Effector memory CD4-positive, alpha-beta T cell (primary cell): ENCODE measurements around the gene VPS33A.

ENCODE experiments used
- DNase-seq, 3 donors: peaks; one replicate each; pipeline ENCODE4 v3.0.0-alpha.2; 2020
- H3K27ac ChIP-seq: 2 replicates; pipeline ENCODE4 v1.7.0; 2013; ENCODE audit warnings: mild to moderate bottlenecking, low read length, moderate library complexity; ENCODE audit not compliant: insufficient read depth, poor library complexity, severe bottlenecking
- H3K27me3 ChIP-seq: replicated peaks from 2 replicates; pipeline ENCODE4 v1.7.0; 2013; ENCODE audit warnings: mild to moderate bottlenecking, low read length; ENCODE audit not compliant: insufficient read depth, control insufficient read depth, poor library complexity, severe bottlenecking
- H3K36me3 ChIP-seq: 2 replicates; pipeline ENCODE4 v1.7.0; 2013; ENCODE audit warnings: mild to moderate bottlenecking, low read length, moderate library complexity; ENCODE audit not compliant: control insufficient read depth, insufficient read depth
- H3K4me1 ChIP-seq: 2 replicates; pipeline ENCODE4 v1.7.0; 2013; ENCODE audit warnings: low read length, mild to moderate bottlenecking; ENCODE audit not compliant: control insufficient read depth, insufficient read depth, poor library complexity, severe bottlenecking
- H3K4me3 ChIP-seq: 2 replicates; pipeline ENCODE4 v1.7.0; 2013; ENCODE audit warnings: low read length, low read depth, mild to moderate bottlenecking; ENCODE audit not compliant: insufficient read depth, poor library complexity, severe bottlenecking
- H3K9me3 ChIP-seq: 2 replicates; pipeline ENCODE4 v1.7.0; 2013; ENCODE audit warnings: mild to moderate bottlenecking, low read length, moderate library complexity; ENCODE audit not compliant: control insufficient read depth

The VPS33A gene

DNA sequence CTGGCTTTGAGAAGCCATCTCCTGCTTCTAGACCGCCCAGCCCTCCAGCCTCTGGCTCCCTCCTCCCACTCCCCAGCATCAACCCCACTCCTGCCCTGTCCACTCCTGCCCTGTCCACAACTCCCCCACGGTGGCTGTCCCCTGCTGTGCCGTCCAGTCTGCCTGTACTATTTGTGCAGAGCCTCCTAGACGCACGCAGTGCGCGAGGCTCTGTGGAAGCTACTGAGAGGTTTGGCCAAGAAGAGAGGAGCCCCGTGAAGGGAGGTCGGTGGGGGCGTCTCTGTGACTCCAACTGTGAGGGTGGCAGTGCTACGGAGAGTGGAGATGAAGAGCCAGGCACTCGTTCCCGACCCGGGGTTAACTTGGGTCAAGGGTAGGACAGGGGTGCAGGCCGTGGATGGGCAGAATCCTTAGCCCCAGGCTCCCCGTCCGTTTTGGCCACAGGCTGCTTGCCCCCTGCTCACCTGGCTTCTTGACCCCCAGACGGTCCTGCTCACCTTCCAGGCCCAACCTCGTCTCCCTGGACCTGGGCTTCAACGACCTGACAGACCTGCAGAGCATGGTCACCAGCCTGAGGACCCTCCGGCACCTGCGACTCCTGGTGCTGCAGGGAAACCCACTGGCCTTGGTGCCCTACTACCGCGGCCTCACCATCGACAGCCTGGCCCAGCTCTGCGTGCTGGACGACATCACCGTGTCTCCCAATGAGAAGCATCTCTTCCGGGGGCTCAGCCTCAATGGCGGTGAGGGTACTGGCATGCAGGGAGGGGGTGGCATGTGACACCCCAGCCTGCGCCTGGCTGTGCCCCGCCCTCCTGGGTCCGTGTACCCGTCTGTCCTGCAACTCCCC lies 76.4 kb downstream of the VPS33A start:
- Histone ChIP-seq H3K4me1 (no peaks in the 10 kb centered on the region), H3K27me3 (no peaks in the 10 kb centered on the region), H3K4me3 (no peak overlapping the region), H3K27ac (no peak overlapping the region), H3K36me3 (no peaks in the 10 kb centered on the region), H3K9me3 (no peaks in the 10 kb centered on the region)
- DNase-seq, result no peak

DNA sequence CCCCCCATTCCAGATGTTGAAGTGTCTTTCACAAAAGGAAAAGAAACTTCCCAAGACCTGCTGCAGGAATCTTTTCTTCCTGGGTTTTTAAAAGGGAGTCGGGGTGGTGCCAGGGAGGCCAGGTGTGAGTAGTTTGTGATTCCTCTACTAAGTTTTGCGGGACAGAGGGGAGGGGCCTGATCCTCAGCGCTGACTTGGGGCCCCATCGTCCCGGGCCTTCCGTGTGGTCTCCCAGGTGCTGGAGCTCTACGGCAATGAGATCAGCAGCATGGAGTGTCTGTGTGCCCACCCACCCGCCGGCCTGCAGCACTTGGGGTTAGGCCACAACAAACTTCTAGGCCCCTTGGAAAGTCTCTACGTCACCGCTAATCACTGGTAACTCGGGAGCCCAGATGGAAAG lies 78.8 kb downstream of the VPS33A start:
- peaks cover 6% of the 10 kb centered on the region for H3K4me1 ChIP-seq
- H3K36me3 ChIP-seq, result no peaks in the 10 kb centered on the region
- H3K4me3 ChIP-seq, result no peak overlapping the region
- peaks cover 4% of the 10 kb centered on the region for H3K27me3 ChIP-seq
- no peak for DNase-seq
- no peaks in the 10 kb centered on the region for H3K9me3 ChIP-seq
- no peak overlapping the region for H3K27ac ChIP-seq

DNA sequence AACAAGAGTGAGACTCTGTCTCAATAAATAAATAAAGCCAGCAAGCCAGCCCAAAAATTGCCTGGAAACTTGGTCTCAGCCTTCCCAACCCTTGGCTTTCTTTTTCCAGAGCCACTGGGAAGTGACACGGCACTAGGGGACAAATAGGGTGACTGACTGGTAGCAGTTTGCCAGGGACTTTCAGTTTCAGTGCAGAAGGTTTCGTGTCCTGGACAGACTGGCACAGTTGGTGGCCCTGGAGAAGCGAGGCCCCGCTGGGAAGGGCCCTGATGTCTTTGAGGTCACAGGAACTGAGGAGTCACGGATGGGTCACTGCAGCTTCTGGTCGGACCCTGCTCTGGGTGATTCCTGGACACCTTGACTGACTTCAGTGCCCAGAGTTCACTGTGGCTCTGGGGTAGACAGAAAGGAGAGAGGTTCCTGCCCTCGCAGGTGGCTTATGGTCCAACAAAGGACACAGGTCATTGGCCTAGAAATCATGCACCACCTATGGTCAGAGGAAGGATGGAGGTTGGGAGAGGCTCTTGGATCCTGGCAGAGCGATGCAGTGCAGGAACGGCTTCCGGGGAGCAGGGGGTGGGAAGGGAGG lies 80.7 kb downstream of the VPS33A start:
- no peak for DNase-seq
- Histone ChIP-seq H3K36me3 (no peaks in the 10 kb centered on the region), H3K4me3 (no peak overlapping the region), H3K4me1 (peaks cover 6% of the 10 kb centered on the region), H3K27ac (no peak overlapping the region), H3K27me3 (peaks cover 4% of the 10 kb centered on the region), H3K9me3 (no peaks in the 10 kb centered on the region)

DNA sequence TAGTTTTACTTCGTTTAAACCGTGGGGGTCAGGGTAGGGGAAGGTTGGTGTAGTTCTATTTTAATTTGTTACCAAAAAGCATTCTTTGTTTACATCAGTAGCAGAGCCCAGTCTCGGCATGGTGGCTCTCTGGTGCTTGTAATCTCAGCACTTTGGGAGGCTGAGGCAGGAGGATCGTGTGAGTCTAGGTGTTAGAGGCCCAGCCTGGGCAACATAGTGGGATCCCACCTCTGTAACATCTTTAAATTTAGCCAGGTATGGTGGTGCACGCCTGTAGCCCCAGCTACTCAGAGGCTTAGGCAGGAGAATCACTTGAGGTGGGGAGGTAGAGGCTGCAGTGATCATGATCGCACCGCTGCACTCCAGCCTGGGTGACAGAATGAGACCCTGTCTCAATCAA lies 81.2 kb downstream of the VPS33A start:
- H3K4me1 ChIP-seq, result peaks cover 6% of the 10 kb centered on the region
- H3K4me3 ChIP-seq, result no peak overlapping the region
- H3K27ac ChIP-seq, result no peak overlapping the region
- H3K27me3 ChIP-seq, result peaks cover 4% of the 10 kb centered on the region
- no peak for DNase-seq
- no peaks in the 10 kb centered on the region for H3K9me3 ChIP-seq
- H3K36me3 ChIP-seq, result no peaks in the 10 kb centered on the region

DNA sequence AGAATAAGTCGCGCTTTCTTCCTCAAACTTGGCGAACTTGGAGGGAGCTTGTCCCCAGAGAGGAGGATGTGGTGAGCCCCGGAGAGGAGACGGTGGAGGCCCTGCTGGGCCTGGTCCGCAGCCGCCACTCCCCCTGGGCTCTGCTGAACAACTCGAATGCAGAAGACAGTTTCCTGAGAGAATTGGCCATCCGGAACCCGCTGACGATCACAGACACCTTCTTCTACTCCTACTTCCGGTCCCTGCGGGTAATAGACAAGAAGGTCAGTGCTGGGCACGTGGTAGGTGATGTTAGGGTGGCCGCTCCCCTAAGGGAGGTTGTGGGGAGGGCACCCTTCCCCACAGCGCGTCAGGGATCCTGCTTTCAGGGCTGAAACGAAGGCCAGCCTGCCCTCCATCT lies 81.8 kb downstream of the VPS33A start:
- Histone ChIP-seq H3K4me3 (no peak overlapping the region), H3K27me3 (peaks cover 4% of the 10 kb centered on the region), H3K9me3 (no peaks in the 10 kb centered on the region), H3K36me3 (no peaks in the 10 kb centered on the region), H3K27ac (no peak overlapping the region), H3K4me1 (peaks cover 6% of the 10 kb centered on the region)
- no peak for DNase-seq

DNA sequence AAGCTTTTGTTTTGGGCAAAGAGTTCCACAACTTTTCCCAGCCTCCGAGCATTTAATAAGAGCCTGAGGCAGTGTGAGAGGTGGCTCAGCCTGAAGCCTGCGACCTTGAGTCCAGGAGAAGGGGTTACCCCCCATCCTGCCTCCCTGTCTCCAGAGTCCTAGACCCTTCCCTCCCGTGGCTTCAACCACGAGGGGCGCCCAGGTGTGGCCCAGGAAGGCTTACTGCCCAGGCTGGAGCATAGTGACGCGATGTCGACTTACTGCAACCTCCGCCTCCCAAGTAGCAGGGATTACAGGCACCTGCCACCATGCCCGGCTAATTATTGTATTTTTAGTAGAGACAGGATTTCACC lies 82.7 kb downstream of the VPS33A start:
- Histone ChIP-seq H3K36me3 (no peaks in the 10 kb centered on the region), H3K4me3 (peak overlapping the region; percentile 52), H3K27ac (no peak overlapping the region), H3K27me3 (peaks cover 4% of the 10 kb centered on the region), H3K9me3 (no peaks in the 10 kb centered on the region), H3K4me1 (peaks cover 6% of the 10 kb centered on the region)
- DNase-seq, result no peak

DNA sequence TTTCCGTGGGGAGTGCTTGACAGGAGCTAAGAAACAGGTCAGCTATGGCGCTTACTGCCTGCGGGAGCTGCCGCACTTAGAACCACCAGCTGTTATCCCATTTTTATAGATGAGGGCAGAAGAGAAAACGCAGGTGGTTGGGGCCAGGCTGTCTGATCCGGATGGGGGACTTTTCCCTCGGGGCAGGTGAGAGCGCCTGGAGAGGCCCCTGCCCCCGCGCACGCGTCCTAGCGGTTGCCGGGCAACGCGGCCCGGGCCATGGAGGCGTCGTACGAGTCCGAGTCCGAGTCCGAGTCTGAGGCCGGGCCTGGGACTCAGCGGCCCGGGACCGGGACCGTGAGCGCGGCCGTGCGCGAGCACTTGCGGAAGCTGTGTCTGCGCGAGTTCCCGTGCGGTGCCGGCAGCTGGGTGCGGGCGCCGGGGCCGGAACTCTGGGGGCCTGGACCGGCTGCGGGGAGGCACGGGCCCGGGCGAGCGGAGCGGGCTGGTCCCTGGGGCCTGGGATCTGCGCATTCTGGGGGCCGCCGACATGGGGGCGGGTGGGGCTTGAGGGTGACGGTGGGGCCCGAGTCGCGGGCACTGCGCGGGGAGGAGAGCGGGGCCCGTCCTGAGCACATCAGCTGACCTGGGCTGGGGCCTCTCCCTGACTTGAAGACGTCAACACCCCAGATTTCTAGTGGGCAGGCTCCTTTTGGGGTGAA lies 83.3 kb downstream of the VPS33A start, which contains the start of gene LRRC43:
TSS of gene LRRC43 (plus strand) at position 237 of the 701 bp plus-strand sequence. CDS start at position 259, 22 bp downstream.
- no peaks in the 10 kb centered on the region for H3K9me3 ChIP-seq
- peaks cover 4% of the 10 kb centered on the region for H3K27me3 ChIP-seq
- H3K36me3 ChIP-seq, result no peaks in the 10 kb centered on the region
- H3K4me1 ChIP-seq, result peaks cover 6% of the 10 kb centered on the region
- H3K4me3 ChIP-seq, result peak within 1 kb of the TSS; percentile 52
- no peak for DNase-seq
- H3K27ac ChIP-seq, result no peak within 1 kb of the TSS
